HG03060 (cell line): ENCODE measurements around the gene RYR1.
"Not testable (repeated sequence)": the region's sequence is repeated elsewhere in the genome, so short reads cannot be mapped to it uniquely, and the experiment has no call there.

Source experiments
- ATAC-seq: cut with Tn5 transposase; IDR thresholded peaks from one replicate; pipeline ENCODE4 v1.9.1; 2021; ENCODE audit warnings: low read depth, moderate number of reproducible peaks; ENCODE audit not compliant: unreplicated experiment

The RYR1 gene

DNA sequence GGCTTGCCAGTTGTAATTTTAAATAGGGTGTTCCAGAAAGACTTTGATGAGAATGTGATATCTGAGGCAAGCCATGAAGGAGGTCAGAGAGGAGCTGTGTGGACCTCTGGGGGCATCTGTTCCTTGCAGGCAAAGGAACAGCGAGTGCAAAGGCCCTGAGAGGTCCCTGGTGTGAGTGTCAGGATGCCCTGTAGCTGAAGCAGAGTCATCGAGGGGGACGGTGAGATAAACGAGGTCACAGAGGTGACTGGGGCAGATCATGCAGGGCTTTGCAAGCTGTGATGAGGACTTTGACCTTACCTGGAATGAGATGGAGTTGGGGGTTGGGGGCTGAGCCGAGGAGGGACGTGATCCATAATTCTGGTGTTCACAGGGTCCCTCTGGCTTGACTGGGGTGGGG, 75.0 kb downstream of the RYR1 start:
- no peak for ATAC-seq

- no peak for ATAC-seq
These were observed 75.5 kb downstream of the RYR1 start for GRCh38 chr19:38509027-38509426.

- ATAC-seq, result no peak
These were observed 77.7 kb downstream of the RYR1 start for GRCh38 chr19:38511074-38511708.

DNA sequence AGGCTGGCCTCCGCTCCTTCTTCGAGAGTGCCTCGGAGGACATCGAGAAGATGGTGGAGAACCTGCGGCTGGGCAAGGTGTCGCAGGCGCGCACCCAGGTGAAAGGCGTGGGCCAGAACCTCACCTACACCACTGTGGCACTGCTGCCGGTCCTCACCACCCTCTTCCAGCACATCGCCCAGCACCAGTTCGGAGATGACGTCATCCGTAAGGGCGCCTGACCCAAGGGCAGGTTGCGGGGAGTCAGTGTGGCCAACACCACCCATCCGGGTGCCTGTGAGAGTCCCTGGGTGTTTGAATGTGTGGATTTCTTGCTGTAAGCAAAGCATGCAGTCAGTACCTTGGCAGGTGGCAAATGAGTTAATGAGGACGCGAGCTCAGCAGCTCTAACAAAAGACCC, 78.8 kb downstream of the RYR1 start:
- ATAC-seq, result no peak

DNA sequence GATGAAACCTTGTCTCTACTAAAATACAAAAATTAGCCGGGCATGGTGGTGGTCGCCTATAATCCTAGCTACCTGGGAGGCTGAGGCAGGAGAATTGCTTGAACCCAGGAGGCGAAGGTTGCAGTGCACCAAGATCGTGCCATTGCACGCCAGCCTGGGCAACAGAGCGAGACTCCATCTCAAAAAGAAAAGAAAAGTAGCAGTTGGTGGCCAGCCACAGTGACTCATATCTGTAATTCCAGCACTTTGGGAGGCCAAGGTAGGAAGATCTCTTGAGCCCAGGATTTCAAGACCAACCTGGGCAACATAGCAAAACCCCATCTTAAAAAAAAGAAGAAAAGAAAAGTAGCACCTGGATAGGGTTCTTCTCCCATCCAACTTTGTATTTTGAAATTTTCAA, 79.7 kb downstream of the RYR1 start:
- ATAC-seq, result not testable (repeated sequence)

DNA sequence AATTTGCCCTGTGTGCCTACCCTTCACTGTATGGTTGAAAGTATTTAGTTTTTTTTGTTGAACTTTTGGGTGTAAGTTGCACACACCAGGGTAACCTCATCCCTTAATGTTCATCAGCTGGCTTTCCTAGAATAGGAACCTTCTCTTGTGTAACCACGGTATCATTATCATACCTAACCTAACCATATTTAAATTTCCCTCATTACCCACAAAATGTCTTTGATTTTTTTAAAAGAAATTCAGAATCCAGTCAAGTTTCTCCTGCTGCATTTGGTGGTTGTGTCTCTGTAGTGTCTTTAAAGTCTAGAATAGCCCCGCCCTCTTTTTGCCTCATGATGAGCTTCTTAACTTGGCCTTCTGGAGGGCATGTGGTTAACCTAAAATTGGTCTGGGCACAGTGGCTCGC, 80.3 kb downstream of the RYR1 start:
- ATAC-seq, result no peak

- ATAC-seq, result no peak
These were observed 81.5 kb downstream of the RYR1 start for GRCh38 chr19:38514812-38515633.

- ATAC-seq, result no peak
These were observed 82.4 kb downstream of the RYR1 start for GRCh38 chr19:38515896-38516295.

DNA sequence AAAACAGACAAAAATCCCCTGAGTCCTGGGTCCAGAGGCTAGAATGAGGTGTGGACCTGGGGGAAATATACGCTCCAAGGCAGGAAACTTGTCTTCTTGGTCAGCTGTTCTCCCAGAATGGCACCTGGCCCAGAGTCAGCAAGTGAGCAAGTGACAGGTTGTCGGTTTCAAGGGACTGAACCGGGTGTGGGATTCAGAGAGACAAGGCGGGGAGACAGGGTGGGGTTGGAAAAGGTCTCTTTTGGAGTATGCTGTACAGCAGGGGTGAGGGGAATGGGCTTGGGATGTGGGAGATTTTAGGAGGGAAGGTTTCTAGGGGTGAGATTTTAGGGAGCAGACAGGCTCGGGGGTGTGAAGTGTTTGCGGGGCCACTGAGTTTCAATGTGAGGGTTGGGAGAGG, 83.3 kb downstream of the RYR1 start:
- no peak for ATAC-seq

DNA sequence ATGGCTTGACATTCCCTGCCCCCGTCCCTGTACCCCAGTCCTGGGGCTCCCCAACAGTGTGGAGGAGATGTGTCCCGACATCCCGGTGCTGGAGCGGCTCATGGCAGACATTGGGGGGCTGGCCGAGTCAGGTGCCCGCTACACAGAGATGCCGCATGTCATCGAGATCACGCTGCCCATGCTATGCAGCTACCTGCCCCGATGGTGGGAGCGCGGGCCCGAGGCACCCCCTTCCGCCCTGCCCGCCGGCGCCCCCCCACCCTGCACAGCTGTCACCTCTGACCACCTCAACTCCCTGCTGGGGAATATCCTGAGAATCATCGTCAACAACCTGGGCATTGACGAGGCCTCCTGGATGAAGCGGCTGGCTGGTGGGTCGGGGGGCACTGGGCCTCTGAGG, 83.8 kb downstream of the RYR1 start:
- no peak for ATAC-seq

- ATAC-seq, result not testable (repeated sequence)
These were observed 84.5 kb downstream of the RYR1 start for GRCh38 chr19:38517980-38518379.

DNA sequence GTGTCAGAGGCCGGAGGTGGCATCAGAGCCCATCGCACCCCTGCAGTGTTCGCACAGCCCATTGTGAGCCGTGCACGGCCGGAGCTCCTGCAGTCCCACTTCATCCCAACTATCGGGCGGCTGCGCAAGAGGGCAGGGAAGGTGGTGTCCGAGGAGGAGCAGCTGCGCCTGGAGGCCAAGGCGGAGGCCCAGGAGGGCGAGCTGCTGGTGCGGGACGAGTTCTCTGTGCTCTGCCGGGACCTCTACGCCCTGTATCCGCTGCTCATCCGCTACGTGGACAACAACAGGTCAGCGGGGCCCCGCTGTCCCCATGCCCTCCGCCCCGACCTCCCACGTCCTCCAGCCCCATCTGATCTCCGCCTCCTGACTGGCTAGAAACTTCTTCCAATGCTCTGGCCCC, 85.7 kb downstream of the RYR1 start:
- no peak for ATAC-seq

DNA sequence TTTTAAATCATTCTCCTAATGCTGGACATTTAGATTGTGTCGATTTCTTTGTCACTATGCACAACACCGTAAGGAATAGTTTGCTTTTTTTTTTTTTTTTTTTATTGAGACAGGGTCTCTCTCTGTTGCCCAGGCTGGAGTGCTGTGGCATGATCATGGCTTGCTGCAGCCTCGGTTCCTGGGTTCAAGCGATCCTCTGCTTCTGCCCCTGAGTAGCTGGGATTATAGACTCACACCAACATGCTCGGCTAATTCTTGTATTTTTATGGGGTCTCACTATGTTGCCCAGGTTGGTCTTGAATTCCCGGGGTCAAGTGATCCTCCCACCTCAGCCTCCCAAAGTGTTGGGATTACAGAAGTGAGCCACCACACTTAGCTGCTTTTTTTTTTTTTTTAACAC, 86.5 kb downstream of the RYR1 start:
- no peak for ATAC-seq

- no peak for ATAC-seq
These were observed 89.4 kb downstream of the RYR1 start for GRCh38 chr19:38522915-38523314.

- no peak for ATAC-seq
These were observed 89.8 kb downstream of the RYR1 start for GRCh38 chr19:38523319-38523718.

- no peak for ATAC-seq
These were observed 90.9 kb downstream of the RYR1 start for GRCh38 chr19:38524369-38524768.

DNA sequence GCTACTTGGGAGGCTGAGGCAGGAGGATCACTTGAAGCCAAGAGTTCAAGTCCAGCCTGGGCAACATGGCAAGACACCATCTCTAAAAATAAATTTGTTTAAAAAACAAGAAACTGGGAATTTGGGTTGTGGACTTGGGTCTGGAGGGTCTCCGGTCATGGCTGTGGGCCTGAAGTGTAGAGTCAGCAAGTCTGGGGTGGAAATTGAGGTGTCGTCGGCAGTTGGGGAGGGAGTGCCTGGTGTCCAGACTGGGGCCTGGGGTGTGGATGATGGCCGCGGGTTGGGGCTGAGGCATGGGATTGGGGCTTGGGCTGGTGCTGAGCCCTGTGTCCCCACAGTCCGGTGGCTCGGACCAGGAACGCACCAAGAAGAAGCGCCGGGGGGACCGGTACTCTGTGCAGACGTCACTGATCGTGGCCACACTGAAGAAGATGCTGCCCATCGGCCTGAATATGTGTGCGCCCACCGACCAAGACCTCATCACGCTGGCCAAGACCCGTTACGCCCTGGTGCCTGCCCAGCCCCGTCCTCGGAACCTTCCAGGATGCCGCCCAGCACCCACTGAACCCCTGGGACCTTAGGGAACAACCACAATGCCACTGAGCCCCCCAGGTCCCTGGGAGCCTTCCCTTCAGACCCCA, 91.6 kb downstream of the RYR1 start:
- ATAC-seq, result no peak

DNA sequence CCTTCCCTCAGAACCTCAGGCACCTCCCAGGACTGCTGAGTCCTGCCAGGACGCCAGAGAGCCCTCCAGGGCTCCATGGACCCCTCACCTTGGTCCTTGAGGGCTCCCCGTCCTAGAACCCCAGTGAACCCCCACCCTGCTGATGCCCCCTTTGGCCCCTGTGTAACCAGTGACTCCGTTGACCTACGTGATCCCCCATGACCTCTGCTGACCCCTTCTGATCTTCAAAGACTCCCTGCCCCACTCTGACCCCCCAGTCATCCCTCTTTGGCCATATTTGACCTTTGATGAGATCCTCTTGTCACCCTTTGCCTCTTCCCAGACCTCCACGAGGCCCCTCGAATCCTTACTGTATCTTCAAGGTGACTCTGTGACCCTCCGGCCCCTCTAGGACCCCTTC, 92.9 kb downstream of the RYR1 start:
- ATAC-seq, result no peak

DNA sequence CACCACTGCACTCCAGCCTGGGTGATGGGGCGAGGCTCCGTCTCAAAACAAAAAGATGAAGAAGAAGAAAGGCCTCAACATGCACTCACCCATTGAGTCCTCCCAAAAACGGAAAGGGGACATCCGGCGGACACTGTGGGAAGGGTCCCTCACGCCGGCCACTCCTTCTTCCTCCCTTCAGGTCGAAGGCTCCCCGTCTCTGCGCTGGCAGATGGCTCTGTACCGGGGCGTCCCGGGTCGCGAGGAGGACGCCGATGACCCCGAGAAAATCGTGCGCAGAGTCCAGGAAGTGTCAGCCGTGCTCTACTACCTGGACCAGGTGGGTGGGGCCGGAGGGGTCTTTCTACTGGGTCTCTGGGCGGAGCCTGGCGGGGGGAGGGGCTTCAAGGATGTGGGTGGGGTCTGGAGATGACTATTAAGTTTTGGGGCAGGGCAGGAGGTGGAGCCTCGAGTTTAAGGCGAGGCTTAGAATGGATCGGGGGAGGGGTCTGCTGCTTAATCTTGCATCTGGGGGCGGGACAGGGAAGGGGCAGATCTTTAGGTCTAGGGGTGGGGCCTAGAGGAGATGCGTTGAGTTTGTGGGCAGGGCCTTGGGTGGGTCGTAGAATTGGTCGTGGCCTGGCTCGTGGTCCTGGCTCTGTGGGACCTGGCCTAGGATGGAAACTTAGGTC, 94.1 kb downstream of the RYR1 start:
- no peak for ATAC-seq

DNA sequence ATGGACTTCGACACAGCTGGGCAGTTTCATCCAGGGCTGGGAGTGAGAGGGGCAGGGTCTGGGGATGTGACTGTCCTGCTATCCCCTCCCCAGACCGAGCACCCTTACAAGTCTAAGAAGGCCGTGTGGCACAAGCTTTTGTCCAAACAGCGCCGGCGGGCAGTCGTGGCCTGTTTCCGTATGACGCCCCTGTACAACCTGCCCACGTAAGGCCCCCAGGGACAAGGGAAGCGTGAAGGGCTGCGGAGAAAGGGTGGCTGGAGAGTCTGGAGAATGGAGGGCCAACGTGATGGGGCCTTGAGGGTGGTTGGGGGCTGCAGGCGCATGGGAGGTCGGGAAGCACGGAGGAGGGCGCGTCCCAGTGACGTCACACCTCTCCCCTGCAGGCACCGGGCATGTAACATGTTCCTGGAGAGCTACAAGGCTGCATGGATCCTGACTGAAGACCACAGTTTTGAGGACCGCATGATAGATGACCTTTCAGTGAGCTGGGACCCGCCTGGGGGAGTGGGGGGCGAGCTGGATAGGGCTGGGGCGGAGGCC, 94.8 kb downstream of the RYR1 start:
- ATAC-seq, result no peak

DNA sequence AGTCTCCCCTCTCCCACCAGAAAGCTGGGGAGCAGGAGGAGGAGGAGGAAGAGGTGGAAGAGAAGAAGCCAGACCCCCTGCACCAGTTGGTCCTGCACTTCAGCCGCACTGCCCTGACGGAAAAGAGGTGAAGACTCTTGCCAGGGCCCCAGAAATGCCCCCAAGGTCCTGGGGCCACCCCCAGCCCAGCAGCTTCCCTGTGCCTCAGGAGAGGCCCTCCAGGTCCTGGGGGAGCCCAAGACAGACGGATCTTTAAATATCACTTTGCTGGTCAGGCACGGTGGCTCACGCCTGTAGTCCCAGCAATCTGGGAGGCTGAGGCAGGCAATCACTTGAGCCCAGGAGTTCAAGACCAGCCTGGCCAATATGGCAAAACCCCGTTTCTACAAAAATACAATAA, 95.4 kb downstream of the RYR1 start:
- no peak for ATAC-seq
